ENCODE results near the gene MRGPRX2. TPM values are rescaled to one million over a fixed set of nuclear protein-coding genes. Genes with fewer than 3 reads are reported as not detected.

Gene MRGPRX2
- total and polyA plus RNA-seq, 2 donors (not counting 3 experiments of a cell fraction or from before 2014, with no cell fraction given): not detected

DNA sequence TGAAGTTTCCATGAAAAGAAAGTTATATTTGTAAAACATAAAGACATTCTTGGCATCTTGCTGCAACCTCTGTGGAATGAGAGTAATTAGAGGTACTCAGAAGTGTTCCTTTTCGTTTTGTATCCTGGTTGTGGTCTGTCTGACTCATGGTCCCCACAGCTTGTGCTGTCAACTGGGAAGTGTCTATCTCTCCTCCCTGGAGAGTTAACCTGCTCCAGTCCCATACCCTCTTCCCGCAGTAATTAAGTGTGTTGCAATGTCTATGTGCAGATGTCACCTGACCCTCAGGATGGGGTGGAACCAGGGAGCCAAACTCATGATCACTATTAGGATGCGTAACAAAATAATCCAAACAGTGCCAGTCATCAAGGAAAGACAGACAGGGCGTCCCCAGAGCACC lies 33.5 kb upstream of the MRGPRX2 start:
- dilution Hi-C loops (cut with MboI; ENCODE audit: extremely low pct_ligation_motif_present, low sequenced_read_pairs) (no loop called here), intact Hi-C loops (cut with micrococcal nuclease) (no loop called here)
- ChIA-PET POLR2A (no interaction called here), CTCF (interaction anchor here (0.7 to 1.3 kb wide), 5 partner anchors 14 to 23 kb away, joined by 3 to 6 read pairs (median 3); partner anchors contain the start of gene ZDHHC13)
- no peak overlapping the region for H3K4me2 ChIP-seq (ENCODE audit: insufficient read depth, low read length)
- no peaks in the 10 kb centered on the region for H3K9me1 ChIP-seq (replicated peaks; ENCODE audit: control insufficient read depth, extremely low read depth, insufficient read depth, low read length)
- no peaks in the 10 kb centered on the region for H3K9me3 ChIP-seq (replicated peaks; ENCODE audit: control insufficient read depth, insufficient read depth, low read length)
- TF ChIP-seq, protein P1, sequence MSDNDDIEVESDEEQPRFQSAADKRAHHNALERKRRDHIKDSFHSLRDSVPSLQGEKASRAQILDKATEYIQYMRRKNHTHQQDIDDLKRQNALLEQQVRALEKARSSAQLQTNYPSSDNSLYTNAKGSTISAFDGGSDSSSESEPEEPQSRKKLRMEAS (IDR thresholded peaks at IDR 0.05; ENCODE audit: insufficient read depth, insufficient read length): no peak
- peak; percentile 51 for TF ChIP-seq FOS (IDR thresholded peaks at IDR 0.05; ENCODE audit: borderline replicate concordance, insufficient read depth, low read length)
- FAIRE-seq (no peak), DNase-seq (ENCODE audit: low read depth, low spot score) (no peak)
- H3K36me3 ChIP-seq (ENCODE audit: control insufficient read depth in 2 of 2, extremely low read depth in 1 of 2, insufficient read depth in 2 of 2, low read length in 2 of 2): no peaks in the 10 kb centered on the region
- H3K27ac ChIP-seq (ENCODE audit: insufficient read depth, low read depth, low read length): no peak overlapping the region
- peak overlapping the region; percentile 56 for H2AFZ ChIP-seq (ENCODE audit: low read depth, low read length)
- H4K20me1 ChIP-seq (replicated peaks; ENCODE audit: control insufficient read depth, extremely low read depth, insufficient read depth, low read length): no peaks in the 10 kb centered on the region
- no peak overlapping the region for H3K4me3 ChIP-seq (replicated peaks in 1 of 3; ENCODE audit: insufficient read depth in 1 of 3, low read depth in 1 of 3, low read length in 3 of 3)
- H3K4me1 ChIP-seq (ENCODE audit: control insufficient read depth, extremely low read depth, insufficient read depth, low read length): peaks cover 27% of the 10 kb centered on the region
- H3K27me3 ChIP-seq (ENCODE audit: control insufficient read depth in 2 of 2, insufficient read depth in 2 of 2, low read length in 2 of 2): no peaks in the 10 kb centered on the region
- H3K9ac ChIP-seq (replicated peaks; ENCODE audit: extremely low read depth, insufficient read depth, low read length): no peak overlapping the region
- BruUV-seq (replicated peaks): no TSS peak
- H3K79me2 ChIP-seq (ENCODE audit: control insufficient read depth, insufficient read depth, low read length): no peaks in the 10 kb centered on the region

DNA sequence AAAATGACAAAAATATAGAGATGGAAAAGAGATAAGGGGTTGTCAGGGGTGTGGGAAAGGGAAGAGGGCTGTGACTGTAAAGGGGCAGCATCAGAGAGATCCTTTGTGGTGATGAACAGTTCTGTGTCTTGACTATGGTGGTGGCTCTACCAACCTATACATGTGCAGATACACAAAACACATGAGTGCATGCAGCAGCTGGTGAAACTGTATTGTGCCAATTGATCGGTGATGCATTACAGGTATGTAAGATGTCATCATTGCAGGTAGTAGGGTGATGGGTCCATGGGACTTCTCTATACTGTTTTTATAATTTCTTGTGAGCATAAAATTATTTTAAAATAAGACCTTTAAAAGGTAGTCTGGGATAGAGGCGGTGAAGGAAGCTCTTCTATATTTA lies 32.3 kb upstream of the MRGPRX2 start:
- intact Hi-C loops (cut with micrococcal nuclease): no loop called here

More for the DNA sequence above, 32.3 kb upstream of the MRGPRX2 start:
- no peak overlapping the region for H3K4me2 ChIP-seq (ENCODE audit: insufficient read depth, low read length)
- no peak for DNase-seq (ENCODE audit: low read depth, low spot score)
- no peaks in the 10 kb centered on the region for H3K9me3 ChIP-seq (replicated peaks; ENCODE audit: control insufficient read depth, insufficient read depth, low read length)
- BruUV-seq (replicated peaks): no TSS peak
- no peak overlapping the region for H3K27ac ChIP-seq (ENCODE audit: insufficient read depth, low read depth, low read length)
- CTCF ChIA-PET: interaction anchor here (1.2 to 1.3 kb wide), 3 partner anchors 15 to 16 kb away, joined by 3 to 6 read pairs (median 3); no protein-coding TSS in a partner anchor
- H2AFZ ChIP-seq (ENCODE audit: low read depth, low read length): no peak overlapping the region
- H4K20me1 ChIP-seq (replicated peaks; ENCODE audit: control insufficient read depth, extremely low read depth, insufficient read depth, low read length): no peaks in the 10 kb centered on the region
- H3K27me3 ChIP-seq (ENCODE audit: control insufficient read depth in 2 of 2, insufficient read depth in 2 of 2, low read length in 2 of 2): no peaks in the 10 kb centered on the region
- H3K9me1 ChIP-seq (replicated peaks; ENCODE audit: control insufficient read depth, extremely low read depth, insufficient read depth, low read length): no peaks in the 10 kb centered on the region
- H3K4me1 ChIP-seq (ENCODE audit: control insufficient read depth, extremely low read depth, insufficient read depth, low read length): peaks cover 38% of the 10 kb centered on the region
- H3K4me3 ChIP-seq (replicated peaks in 1 of 3; ENCODE audit: insufficient read depth in 1 of 3, low read depth in 1 of 3, low read length in 3 of 3): no peak overlapping the region
- no peak for FAIRE-seq
- no peaks in the 10 kb centered on the region for H3K79me2 ChIP-seq (ENCODE audit: control insufficient read depth, insufficient read depth, low read length)
- no peaks in the 10 kb centered on the region for H3K36me3 ChIP-seq (ENCODE audit: control insufficient read depth in 2 of 2, extremely low read depth in 1 of 2, insufficient read depth in 2 of 2, low read length in 2 of 2)
- POLR2A ChIA-PET: no interaction called here
- TF ChIP-seq GATA2 (IDR thresholded peaks at IDR 0.05; ENCODE audit: insufficient read depth, insufficient read length, low read depth, low read length) (no peak), POLR2A (IDR thresholded peaks at IDR 0.05; ENCODE audit: low read depth, low read length) (no peak), POLR2AphosphoS5 (IDR thresholded peaks at IDR 0.05; ENCODE audit: insufficient read depth, low read depth, low read length) (no peak), FOS (IDR thresholded peaks at IDR 0.05; ENCODE audit: borderline replicate concordance, insufficient read depth, low read length) (no peak), EZH2 (IDR thresholded peaks at IDR 0.05; ENCODE audit: borderline replicate concordance, low read depth, low read length, severe bottlenecking) (no peak), MYC (IDR thresholded peaks at IDR 0.05; ENCODE audit: low read depth, low read length) (no peak), JUN (IDR thresholded peaks at IDR 0.05; ENCODE audit: borderline replicate concordance, insufficient read depth, insufficient read length, low read depth) (no peak)
- TF ChIP-seq, protein P1 (IDR thresholded peaks at IDR 0.05; ENCODE audit: insufficient read depth, insufficient read length): no peak
- TF ChIP-seq, protein P2, sequence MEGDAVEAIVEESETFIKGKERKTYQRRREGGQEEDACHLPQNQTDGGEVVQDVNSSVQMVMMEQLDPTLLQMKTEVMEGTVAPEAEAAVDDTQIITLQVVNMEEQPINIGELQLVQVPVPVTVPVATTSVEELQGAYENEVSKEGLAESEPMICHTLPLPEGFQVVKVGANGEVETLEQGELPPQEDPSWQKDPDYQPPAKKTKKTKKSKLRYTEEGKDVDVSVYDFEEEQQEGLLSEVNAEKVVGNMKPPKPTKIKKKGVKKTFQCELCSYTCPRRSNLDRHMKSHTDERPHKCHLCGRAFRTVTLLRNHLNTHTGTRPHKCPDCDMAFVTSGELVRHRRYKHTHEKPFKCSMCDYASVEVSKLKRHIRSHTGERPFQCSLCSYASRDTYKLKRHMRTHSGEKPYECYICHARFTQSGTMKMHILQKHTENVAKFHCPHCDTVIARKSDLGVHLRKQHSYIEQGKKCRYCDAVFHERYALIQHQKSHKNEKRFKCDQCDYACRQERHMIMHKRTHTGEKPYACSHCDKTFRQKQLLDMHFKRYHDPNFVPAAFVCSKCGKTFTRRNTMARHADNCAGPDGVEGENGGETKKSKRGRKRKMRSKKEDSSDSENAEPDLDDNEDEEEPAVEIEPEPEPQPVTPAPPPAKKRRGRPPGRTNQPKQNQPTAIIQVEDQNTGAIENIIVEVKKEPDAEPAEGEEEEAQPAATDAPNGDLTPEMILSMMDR (IDR thresholded peaks at IDR 0.05; ENCODE audit: extremely low read depth in 1 of 2, insufficient read depth in 1 of 2, low read depth in 1 of 2, low read length in 2 of 2): no peak
- no peak overlapping the region for H3K9ac ChIP-seq (replicated peaks; ENCODE audit: extremely low read depth, insufficient read depth, low read length)
- dilution Hi-C loops (cut with MboI; ENCODE audit: extremely low pct_ligation_motif_present, low sequenced_read_pairs): no loop called here

All from endothelial cell of umbilical vein (primary cell).